Uterus (tissue), 4 donors: ENCODE data around the gene ELL2. TPM values are rescaled to one million over a fixed set of nuclear protein-coding genes. Genes with fewer than 3 reads are reported as not detected.

ENCODE experiments used
- DNase-seq, 2 donors: peaks; one replicate each; pipeline ENCODE4 v3.0.0-alpha.2; 2019 to 2020
- H3K27ac ChIP-seq, 2 donors: fragments of 200-600 bp; sonication (generic); 1 replicate in 1 of 2; 2 replicates in 1 of 2; pipeline ENCODE4 v1.5.1; 2016 to 2018
- H3K27me3 ChIP-seq, 2 donors: fragments of 200-600 bp; sonication (generic); one replicate each; pipeline ENCODE4 v1.5.1; 2018 to 2019; ENCODE audit warnings: control low read depth in 1 of 2
- H3K36me3 ChIP-seq, 2 donors: fragments of 200-600 bp; sonication (generic); one replicate each; pipeline ENCODE4 v1.5.1; 2019; ENCODE audit warnings: control low read depth in 1 of 2
- H3K4me1 ChIP-seq, 2 donors: fragments of 200-600 bp; sonication (generic); one replicate each; pipeline ENCODE4 v1.5.1; 2018 to 2019; ENCODE audit warnings: control low read depth in 1 of 2
- H3K4me3 ChIP-seq, 2 donors: fragments of 200-600 bp; sonication (generic); 1 replicate in 1 of 2; 2 replicates in 1 of 2; pipeline ENCODE4 v1.5.1; 2018 to 2019; ENCODE audit warnings: mild to moderate bottlenecking in 1 of 2
- H3K9me3 ChIP-seq, 2 donors: fragments of 200-600 bp; sonication (generic); one replicate each; pipeline ENCODE4 v1.5.1; 2019; ENCODE audit warnings: control low read depth in 1 of 2
- CTCF ChIP-seq, 4 experiments: fragments of 200-600 bp in 2 of 4; fragments of 450-650 bp in 2 of 4; sonication (generic) in 2 of 4; IDR thresholded peaks; one replicate each; pipeline ENCODE4 v1.5.1; 2016 to 2019; ENCODE audit warnings: antibody characterized with exemption in 4 of 4, mild to moderate bottlenecking in 2 of 4, moderate library complexity in 1 of 4
- POLR2A ChIP-seq, 2 donors: fragments of 450-650 bp; IDR thresholded peaks; one replicate each; pipeline ENCODE4 v1.6.1; 2016; ENCODE audit warnings: antibody characterized with exemption in 2 of 2, mild to moderate bottlenecking in 1 of 2, moderate library complexity in 1 of 2
- intact Hi-C: fragments of 100-400 bp; cut with DNase I; formaldehyde crosslinking; loops from one replicate; pipeline ENCODE4 v1.15.1; 2023; ENCODE audit warnings: low total_unique reads
- total RNA-seq, 4 donors: library from RNA; depleted of rRNA in 3 of 4; stranded (reverse); fragments of >200 nt in 3 of 4; gene quantifications; one replicate each; pipeline versions ENCODE4 v1.1.0 to v1.2.4, GENCODE V29; 2014 to 2023
- donor health status: DM: yes; HTN: yes; CAD: no.

Gene ELL2
- total RNA-seq, 4 donors from 2014 or later = 2.3 to 53.2 (median 16.0) TPM

GRCh38 chr5:96004754-96005153 is 43.1 kb upstream of the ELL2 start:
- no peaks in the 10 kb centered on the region for H3K9me3 ChIP-seq
- DNase-seq = no peak
- H3K36me3 ChIP-seq = no peaks in the 10 kb centered on the region
- intact Hi-C loops = no loop called here
- TF ChIP-seq CTCF (IDR thresholded peaks at IDR 0.05) (no peak), POLR2A (IDR thresholded peaks at IDR 0.05) (no peak)
- no peaks in the 10 kb centered on the region for H3K27me3 ChIP-seq
- no peaks in the 10 kb centered on the region for H3K4me1 ChIP-seq
- H3K4me3 ChIP-seq = no peak overlapping the region
- H3K27ac ChIP-seq = no peak overlapping the region

GRCh38 chr5:96004087-96004486 is 42.4 kb upstream of the ELL2 start:
- no peak for DNase-seq
- TF ChIP-seq POLR2A (IDR thresholded peaks at IDR 0.05) (no peak), CTCF (IDR thresholded peaks at IDR 0.05) (no peak)
- H3K4me1 ChIP-seq = no peaks in the 10 kb centered on the region

GRCh38 chr5:96001262-96001661 is 39.6 kb upstream of the ELL2 start:
- Histone ChIP-seq H3K27me3 (no peaks in the 10 kb centered on the region), H3K4me1 (no peaks in the 10 kb centered on the region), H3K36me3 (no peaks in the 10 kb centered on the region), H3K4me3 (no peak overlapping the region), H3K27ac (no peak overlapping the region), H3K9me3 (no peaks in the 10 kb centered on the region)
- DNase-seq = no peak
- intact Hi-C loops = no loop called here
- TF ChIP-seq POLR2A (IDR thresholded peaks at IDR 0.05) = no peak
- no peak for TF ChIP-seq CTCF (IDR thresholded peaks at IDR 0.05)

More at GRCh38 chr5:96004087-96004486, 42.4 kb upstream of the ELL2 start:
- Histone ChIP-seq H3K27me3 (no peaks in the 10 kb centered on the region), H3K27ac (no peak overlapping the region), H3K9me3 (no peaks in the 10 kb centered on the region), H3K4me3 (no peak overlapping the region), H3K36me3 (no peaks in the 10 kb centered on the region)
- intact Hi-C loops = no loop called here

- Histone ChIP-seq H3K36me3 (no peaks in the 10 kb centered on the region), H3K4me1 (no peaks in the 10 kb centered on the region), H3K27ac (no peak overlapping the region), H3K9me3 (no peaks in the 10 kb centered on the region), H3K27me3 (no peaks in the 10 kb centered on the region), H3K4me3 (no peak overlapping the region)
- intact Hi-C loops = no loop called here
- no peak for DNase-seq
- TF ChIP-seq CTCF (IDR thresholded peaks at IDR 0.05) (no peak), POLR2A (IDR thresholded peaks at IDR 0.05) (no peak)
Measured at GRCh38 chr5:96000308-96000707, 38.7 kb upstream of the ELL2 start.

- Histone ChIP-seq H3K4me3 (no peak overlapping the region), H3K9me3 (no peaks in the 10 kb centered on the region), H3K4me1 (no peaks in the 10 kb centered on the region), H3K27ac (no peak overlapping the region), H3K27me3 (no peaks in the 10 kb centered on the region), H3K36me3 (no peaks in the 10 kb centered on the region)
- intact Hi-C loops = no loop called here
- no peak for TF ChIP-seq CTCF (IDR thresholded peaks at IDR 0.05)
- TF ChIP-seq POLR2A (IDR thresholded peaks at IDR 0.05) = no peak
- DNase-seq = no peak
Measured at GRCh38 chr5:95996904-95997723, 35.5 kb upstream of the ELL2 start.
